GM10248 (cell line): ENCODE results near the gene SHB.

ENCODE experiments used
- CTCF ChIA-PET: fragments of 300-600 bp; sonication (Branson Sonifier 250); formaldehyde crosslinking; extraction: SDS; loops from one replicate; lab custom pipeline; 2021; ENCODE audit warnings: antibody characterized with exemption; lab: Yijun Ruan, JAX
- POLR2A ChIA-PET: fragments of 350-650 bp; sonication (Branson Sonifier 250); formaldehyde crosslinking; extraction: SDS; loops from one replicate; lab custom pipeline; 2020; ENCODE audit warnings: antibody characterized with exemption; lab: Yijun Ruan, JAX
- DNase-seq: peaks from one replicate; pipeline ENCODE4 v3.0.0; 2012; ENCODE audit errors: extremely low spot score
- CTCF ChIP-seq: IDR thresholded peaks from 2 replicates; pipeline ENCODE4 v1.5.1; 2012; ENCODE audit warnings: mild to moderate bottlenecking, low read depth; ENCODE audit errors: extremely low read depth, missing control alignments, control extremely low read depth

SHB gene

GRCh38 chr9:38083858-38084555, 15.0 kb upstream of the SHB start:
- ChIA-PET CTCF (interaction anchor here (1.4 kb wide), 1 partner anchor 76 kb away, joined by 6 read pairs; no protein-coding TSS in a partner anchor), POLR2A (no interaction called here)
- no peak for DNase-seq
- TF ChIP-seq CTCF, result no peak

- CTCF ChIA-PET, result interaction anchor here (0.7 to 1.0 kb wide), 2 partner anchors 24 to 115 kb away, joined by 3 read pairs; no protein-coding TSS in a partner anchor
- POLR2A ChIA-PET, result interaction anchor here (0.6 kb wide), 1 partner anchor 682 kb away, joined by 8 read pairs; no protein-coding TSS in a partner anchor
- DNase-seq, result no peak
- TF ChIP-seq CTCF, result no peak
These were observed 13.6 kb upstream of the SHB start for GRCh38 chr9:38082446-38083287.

- ChIA-PET CTCF (interaction anchor here (1.5 kb wide), 1 partner anchor 11 kb away, joined by 4 read pairs; no protein-coding TSS in a partner anchor), POLR2A (no interaction called here)
- no peak for DNase-seq
- no peak for TF ChIP-seq CTCF
These were observed 12.5 kb upstream of the SHB start for GRCh38 chr9:38081356-38082108.

GRCh38 chr9:38079461-38080031, 10.5 kb upstream of the SHB start:
- ChIA-PET CTCF (interaction anchor here (0.9 to 3.2 kb wide), 2 partner anchors 9 to 166 kb away, joined by 5 to 19 read pairs; no protein-coding TSS in a partner anchor), POLR2A (no interaction called here)
- TF ChIP-seq CTCF, result no peak
- no peak for DNase-seq

- POLR2A ChIA-PET, result interaction anchor here (0.6 kb wide), 1 partner anchor 610 kb away, joined by 3 read pairs; the partner anchor contains the start of gene ZBTB5
- DNase-seq, result no peak
- CTCF ChIA-PET, result interaction anchor here (1.2 to 2.8 kb wide), 4 partner anchors 11 to 21 kb away, joined by 3 to 31 read pairs (median 6); no protein-coding TSS in a partner anchor
- TF ChIP-seq CTCF, result no peak
These were observed 6.2 kb upstream of the SHB start for GRCh38 chr9:38075272-38075671.
